ENCODE results near the gene FUNDC1.
"Not testable (repeated sequence)": the region's sequence is repeated elsewhere in the genome, so short reads cannot be mapped to it uniquely, and the experiment has no call there.

DNA sequence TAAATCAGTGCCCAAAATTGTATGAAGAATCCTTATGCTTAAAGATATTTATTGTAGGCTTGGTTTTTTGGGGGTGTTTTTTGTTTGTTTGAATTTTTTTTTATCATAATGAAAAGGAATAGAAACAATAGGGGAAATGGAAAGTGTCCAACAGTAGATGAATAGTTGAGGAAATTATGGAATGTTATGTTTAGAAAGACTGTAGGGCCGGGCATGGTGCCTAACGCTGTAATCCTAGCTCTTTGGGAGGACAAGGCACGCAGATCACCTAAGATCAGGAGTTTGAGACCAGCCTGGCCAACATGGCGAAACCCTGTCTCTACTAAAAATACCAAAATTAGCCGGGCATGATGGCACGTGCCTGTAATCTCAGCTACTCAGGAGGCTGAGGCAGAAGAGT is 19.2 kb upstream of the FUNDC1 start:
- TF ChIP-seq, protein P1, sequence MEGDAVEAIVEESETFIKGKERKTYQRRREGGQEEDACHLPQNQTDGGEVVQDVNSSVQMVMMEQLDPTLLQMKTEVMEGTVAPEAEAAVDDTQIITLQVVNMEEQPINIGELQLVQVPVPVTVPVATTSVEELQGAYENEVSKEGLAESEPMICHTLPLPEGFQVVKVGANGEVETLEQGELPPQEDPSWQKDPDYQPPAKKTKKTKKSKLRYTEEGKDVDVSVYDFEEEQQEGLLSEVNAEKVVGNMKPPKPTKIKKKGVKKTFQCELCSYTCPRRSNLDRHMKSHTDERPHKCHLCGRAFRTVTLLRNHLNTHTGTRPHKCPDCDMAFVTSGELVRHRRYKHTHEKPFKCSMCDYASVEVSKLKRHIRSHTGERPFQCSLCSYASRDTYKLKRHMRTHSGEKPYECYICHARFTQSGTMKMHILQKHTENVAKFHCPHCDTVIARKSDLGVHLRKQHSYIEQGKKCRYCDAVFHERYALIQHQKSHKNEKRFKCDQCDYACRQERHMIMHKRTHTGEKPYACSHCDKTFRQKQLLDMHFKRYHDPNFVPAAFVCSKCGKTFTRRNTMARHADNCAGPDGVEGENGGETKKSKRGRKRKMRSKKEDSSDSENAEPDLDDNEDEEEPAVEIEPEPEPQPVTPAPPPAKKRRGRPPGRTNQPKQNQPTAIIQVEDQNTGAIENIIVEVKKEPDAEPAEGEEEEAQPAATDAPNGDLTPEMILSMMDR (IDR thresholded peaks at IDR 0.05 in 8 of 11, conservative IDR thresholded peaks at IDR 0.05 in 3 of 11), result not testable (repeated sequence)
- not testable (repeated sequence) for TF ChIP-seq POLR2A (IDR thresholded peaks at IDR 0.05)
